ENCODE data around the gene PLD5. TPM values are rescaled to one million over a fixed set of nuclear protein-coding genes. Genes with fewer than 3 reads are reported as not detected.
"Not testable (repeated sequence)": the region's sequence is repeated elsewhere in the genome, so short reads cannot be mapped to it uniquely, and the experiment has no call there.

PLD5 gene
- total RNA-seq, 1 donor from 2014 or later: 0.06 TPM

DNA sequence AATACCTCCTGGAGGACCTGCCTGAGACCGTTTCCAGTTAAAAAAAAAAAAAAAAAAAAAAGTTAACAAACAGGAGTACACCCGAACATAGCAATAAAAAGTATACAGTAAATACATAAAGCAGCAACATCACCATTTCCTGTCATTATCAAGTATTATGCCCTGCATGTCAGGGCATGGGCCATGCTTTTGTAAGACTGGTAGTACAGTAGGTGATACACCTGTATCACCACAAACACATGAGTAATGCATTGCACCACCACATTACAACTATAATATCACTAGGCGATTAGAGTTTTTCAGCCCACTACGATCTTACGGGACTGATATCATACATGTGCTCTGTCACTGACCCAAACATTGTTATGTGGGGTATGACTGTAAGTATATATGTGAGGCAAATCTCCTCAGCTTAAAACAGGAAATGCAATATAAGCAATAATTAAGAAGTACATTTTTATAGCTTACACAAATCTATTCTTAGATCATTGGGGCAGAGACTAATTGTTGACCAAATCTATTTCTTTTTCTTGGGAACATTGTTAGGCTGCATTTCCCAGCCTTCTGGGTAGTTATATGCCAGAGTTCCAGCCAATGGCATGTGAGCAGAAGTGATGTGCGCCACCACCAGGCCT, 98.1 kb downstream of the PLD5 start:
- DNase-seq (ENCODE audit: low spot score): no peak

DNA sequence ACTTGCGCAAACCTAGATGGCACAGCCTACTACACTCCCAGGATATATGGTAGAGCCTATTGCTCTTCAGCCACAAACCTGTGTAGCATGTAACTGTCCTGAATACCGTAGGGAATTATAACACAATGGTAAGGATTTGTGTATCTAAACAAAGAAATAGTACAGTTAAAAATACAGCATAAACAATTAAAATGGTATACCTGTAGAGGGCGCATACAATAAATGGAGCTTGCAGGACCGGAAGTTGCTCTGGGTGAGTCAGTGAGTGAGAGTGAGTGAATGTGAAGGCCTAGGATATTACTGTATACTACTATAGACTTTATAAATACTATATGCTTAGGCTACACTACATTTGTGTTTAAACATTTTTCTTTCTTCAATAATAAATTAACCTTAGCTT, 99.3 kb downstream of the PLD5 start:
- no peak for DNase-seq (ENCODE audit: low spot score)

DNA sequence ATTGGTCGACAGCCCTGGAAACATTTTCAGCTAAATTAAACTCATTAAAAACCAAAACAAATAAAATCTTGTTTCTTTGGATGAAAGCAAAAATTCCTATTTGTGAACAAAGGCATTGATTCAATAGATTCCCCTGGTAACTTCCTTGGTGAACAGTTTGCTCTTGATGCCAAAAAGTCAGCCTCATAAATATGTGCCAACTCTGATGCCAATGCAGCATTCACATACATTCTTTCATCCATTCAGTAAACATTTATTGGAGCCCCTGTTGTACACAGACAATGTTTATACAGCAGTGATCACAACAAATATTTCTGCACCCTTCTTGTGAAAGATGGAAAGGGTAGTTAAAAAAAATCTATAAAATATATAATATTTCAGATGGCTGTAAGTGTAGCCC, 107.8 kb downstream of the PLD5 start:
- DNase-seq (ENCODE audit: low spot score): no peak

DNA sequence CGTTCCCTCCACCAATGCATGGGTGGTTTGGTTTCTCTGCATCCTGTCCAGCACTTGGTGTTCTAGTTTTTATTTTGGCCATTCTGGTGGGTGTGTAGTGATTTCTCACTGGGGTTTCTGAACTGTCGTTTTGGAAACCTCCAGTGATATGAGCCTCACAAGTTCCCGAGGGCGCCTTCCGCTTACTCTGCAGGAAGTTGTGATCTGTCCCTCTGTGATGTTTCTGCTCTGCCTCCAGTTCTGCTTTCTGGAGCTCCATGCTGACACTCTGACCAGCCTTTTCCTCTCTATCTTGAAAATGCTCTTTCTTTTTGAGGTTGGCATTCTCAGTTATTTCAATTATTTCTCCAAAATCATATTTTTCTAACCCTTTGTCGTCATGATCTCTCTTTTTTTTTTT, 111.6 kb downstream of the PLD5 start:
- DNase-seq (ENCODE audit: low spot score): no peak

DNA sequence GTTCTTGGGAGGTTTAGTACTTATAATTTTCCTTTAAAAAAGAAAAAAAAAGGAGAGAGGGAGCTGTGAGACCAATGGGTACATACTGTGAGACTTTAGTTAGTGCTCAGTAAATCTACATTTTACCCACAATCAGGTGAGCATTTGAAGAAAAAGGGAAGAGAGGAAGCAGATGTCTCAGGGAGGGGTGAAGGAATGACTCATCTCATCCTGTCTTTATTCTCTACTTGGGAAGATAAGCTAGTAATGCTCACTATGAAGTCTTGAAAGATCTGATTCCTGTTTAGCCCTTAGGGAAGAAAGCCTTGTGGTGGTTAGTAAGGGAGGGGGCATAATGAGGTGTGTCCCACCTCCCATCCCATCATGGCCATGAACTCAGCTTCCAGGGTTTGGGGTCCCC, 112.6 kb downstream of the PLD5 start:
- no peak for DNase-seq (ENCODE audit: low spot score)

DNA sequence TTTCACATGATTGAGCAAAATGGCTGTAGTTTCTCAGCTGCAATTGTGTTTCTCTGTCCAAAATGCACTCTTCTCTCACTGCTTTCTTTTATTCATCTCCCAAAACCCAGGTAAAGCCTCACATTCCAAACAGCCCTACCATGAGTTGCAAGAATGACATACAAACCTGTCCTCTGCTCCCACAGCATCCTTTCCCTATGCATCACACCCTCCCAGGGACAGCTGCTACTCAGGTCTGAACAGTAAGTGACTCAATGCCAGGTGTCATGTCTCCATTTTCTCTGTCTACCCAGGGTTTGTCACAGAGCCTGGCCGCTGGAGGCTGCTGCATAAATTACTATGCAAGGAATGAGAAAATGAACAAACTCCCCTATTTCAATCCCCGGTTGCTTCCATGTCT, 118.5 kb downstream of the PLD5 start:
- DNase-seq (ENCODE audit: low spot score): no peak

DNA sequence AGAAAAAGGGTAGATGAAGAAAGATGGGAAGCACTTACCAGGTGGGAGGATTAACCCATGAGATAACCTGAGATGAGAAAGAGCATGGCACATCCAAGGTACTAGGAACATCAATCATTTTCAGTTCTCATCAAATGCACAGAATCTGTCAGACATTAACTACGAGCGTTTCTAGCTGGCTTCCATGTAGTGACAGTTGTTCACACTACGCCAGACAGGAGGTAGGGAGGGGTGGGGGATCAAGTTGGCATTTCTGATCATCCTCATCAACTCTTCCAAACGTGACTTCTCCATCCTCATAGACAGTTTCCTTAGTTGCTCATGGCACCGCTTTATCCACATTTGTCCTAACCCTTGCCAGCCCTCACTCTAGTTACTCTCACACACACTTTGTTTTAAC, 120.2 kb downstream of the PLD5 start:
- DNase-seq (ENCODE audit: low spot score): no peak

DNA sequence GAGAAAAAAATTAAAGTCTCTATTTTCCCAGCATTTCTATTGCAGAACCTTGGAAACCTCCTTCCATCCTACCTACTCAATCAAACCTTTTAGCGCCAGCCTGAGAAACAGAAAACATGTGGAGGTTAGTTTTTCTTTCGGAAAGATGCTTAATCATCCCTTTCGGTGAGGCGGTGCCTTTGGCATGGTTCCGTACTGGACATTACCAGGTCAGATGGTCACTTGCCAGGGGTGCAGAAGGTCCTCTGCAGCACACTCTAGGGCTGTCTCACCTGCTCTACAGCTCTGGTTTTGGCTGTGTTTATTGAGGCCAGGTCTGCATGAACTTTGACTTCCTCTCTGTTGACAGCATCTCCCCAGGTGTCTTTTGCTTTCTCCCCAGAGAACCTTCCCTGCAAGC, 121.5 kb downstream of the PLD5 start:
- DNase-seq (ENCODE audit: low spot score): no peak

DNA sequence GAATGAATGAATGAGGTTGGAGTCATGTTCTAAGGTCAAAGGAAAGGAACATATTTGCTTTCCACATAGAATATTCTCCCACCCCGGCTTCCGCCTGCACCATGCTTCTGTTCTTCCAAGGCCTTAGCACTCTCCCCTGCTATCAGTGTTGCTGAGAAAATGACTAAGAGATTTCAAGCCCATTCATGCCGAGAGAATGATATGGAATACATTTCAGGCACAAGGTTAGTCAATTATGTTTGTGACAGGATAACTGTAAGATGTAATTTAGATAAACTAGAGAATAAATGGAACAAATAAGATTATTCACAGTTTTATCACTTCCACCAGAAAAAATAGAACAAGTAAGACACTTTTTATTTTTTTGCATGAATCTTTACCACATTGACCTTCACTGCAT, 122.6 kb downstream of the PLD5 start:
- no peak for DNase-seq (ENCODE audit: low spot score)

DNA sequence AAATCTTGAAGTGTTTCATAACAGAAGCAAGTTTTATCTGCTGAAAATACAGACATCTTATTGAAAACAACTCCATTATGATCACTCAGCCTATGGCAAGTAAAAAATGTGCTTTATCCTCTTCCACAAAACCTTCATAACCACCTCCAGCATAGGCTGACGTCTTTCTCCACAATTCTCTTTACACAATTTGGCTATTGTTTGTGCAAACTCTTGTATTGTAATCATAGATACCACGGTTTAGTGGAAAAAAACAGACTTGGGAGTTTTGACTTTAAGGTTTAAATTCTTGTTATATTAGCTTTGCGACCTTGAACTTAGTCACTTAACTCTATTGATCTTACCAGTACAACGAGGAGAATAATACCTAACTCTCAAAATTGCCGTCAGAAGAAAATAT, 126.1 kb downstream of the PLD5 start:
- DNase-seq (ENCODE audit: low spot score): no peak

DNA sequence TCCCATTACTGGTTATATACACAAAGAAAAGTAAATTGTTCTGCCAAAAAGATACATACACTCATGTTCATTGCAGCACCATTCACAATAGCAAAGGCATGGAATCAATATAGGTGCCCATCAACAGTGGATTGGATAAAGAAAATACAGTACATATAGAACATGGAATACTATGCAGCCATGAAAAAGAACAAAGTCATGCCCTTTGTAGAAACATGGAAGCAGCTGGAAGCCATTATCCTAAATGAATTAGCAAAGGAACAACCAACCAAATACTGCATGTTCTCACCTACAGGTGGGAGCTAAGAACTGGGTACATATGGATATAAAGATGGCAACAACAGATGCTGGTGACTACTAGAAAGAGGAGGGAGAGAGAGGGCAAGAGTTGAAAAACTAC, 132.6 kb downstream of the PLD5 start:
- DNase-seq (ENCODE audit: low spot score): no peak

DNA sequence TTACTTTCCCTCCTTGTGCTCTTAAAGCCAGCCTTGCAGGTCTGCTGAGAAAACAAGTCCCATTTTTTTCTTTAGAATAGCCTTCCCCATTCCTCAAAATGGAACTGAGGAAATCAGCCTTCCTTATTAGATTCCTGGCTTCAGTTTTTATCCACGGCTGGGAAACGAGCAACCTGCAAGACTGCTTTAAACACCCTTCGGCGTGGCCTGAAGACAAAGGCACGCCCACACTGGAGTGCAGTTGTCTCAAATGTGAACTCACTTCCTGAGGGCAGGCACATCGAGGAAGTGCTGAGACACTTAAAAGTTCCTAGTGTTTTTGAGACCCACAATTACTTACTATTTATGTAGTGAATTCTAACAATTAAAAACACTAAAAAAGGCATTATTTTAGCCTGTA, 148.4 kb downstream of the PLD5 start:
- DNase-seq (ENCODE audit: low spot score): not testable (repeated sequence)

DNA sequence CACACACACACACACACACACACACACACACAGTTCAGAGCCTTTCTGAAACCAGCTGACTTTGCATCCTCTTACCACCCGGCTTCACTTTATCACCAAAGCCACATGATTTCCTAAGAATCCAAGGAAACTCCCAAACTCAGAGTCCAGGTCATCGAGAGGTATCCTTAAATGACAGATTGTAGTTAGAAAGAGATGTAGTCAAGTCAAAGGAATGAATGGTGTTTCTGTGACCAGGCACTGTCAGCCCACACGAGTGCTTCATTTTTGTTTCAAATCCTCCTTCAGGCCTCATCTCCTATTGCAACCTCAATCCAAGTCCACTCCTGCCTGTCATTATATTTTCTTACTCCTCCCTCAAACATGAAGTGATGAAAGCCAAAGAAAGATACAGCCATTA, 174.1 kb downstream of the PLD5 start:
- DNase-seq (ENCODE audit: low spot score): not testable (repeated sequence)

DNA sequence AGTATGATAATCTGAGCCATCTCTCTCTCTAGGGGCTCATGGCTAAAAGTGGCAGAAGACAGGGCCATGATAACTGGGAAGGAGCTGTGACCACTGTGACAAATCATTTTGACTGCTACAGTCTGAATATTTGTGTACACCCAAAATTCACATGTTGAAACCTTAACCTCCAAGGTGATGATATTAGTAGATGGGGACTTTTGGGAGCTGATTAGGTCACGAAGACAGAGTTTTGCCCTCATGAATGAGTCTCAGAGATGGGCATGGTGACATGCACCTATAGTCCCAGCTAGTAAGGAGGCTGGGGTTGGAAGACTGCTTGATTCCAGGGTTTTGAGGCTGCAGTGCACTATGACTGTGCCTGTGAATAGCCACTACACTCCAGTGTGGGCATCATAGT, 174.9 kb downstream of the PLD5 start:
- no peak for DNase-seq (ENCODE audit: low spot score)

DNA sequence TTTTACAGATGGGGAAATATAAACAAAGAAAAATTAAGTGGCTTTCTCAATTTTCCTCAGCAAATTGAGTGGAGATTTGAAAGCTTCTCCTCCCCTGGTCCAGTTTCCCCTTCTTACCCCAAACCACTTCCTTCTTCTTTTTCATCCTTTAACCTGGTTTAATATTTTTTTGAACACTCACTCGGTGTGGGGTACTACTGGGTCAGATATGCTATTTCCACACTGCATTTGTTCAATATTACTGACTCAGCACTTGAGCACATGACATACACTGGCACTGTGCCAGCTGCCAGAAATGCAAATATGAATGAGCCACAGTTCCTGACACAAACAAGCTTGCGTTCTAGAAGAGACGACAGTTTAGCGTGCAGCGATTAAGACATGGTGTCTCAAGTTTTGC, 193.6 kb downstream of the PLD5 start:
- peak; percentile 16 for DNase-seq (ENCODE audit: low spot score)

DNA sequence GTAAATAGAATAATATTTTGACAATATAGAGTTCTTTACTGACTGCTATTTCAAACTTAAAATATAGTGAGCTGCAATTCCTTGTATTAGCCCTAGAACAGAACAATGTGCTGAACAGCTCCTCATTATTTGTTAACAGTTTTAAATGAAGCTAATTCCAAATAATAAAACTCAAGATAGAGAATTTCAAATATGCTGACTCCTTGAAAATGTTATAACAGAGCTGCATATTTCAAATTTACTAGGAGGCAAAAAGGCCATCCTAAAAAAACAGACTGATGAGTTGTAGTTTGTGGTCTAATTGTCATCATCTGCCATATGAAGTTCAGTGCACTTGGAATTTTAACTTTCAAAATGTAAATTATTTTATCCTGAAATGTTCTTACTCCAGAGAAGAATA, 197.1 kb downstream of the PLD5 start:
- DNase-seq (ENCODE audit: low spot score): not testable (repeated sequence)

DNA sequence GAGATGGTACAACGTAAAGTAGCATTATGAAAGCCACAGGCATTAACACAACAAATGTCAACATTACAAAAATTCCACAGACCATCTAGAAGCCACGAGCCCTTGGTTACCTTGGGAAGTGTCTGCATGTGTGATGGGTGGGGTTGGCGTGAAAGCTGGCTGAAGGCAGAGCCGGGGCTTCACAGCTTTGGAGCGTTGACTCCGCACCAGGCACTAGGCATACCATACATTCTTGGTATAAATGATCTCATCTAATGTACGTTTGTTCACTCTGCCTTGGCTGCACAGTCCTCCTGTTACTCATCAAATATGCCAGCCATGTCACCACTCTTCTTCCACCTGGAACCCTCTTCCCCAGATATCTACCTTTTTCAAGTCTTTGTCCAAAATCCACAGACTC, 202.5 kb downstream of the PLD5 start:
- DNase-seq (ENCODE audit: low spot score): not testable (repeated sequence)

DNA sequence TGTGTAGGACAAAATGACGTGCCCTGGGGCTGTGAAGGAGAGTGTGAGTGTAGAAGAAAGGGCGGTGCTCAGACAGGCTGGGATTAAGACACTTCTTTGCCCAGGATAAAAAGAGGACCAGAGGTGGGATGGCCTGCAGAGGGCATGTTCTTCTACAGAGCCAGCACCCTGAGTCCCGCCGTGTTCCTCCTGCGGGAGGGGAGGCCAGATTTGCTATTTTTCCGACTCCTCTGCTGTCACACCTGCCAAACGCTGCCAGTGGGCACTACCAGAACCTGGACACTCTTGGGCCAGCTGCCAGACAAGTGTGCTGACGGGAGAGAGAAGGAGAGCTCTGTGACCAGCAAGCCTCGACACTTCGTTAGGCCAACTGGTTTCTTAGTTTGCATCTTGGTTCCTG, 206.4 kb downstream of the PLD5 start:
- DNase-seq (ENCODE audit: low spot score): no peak

DNA sequence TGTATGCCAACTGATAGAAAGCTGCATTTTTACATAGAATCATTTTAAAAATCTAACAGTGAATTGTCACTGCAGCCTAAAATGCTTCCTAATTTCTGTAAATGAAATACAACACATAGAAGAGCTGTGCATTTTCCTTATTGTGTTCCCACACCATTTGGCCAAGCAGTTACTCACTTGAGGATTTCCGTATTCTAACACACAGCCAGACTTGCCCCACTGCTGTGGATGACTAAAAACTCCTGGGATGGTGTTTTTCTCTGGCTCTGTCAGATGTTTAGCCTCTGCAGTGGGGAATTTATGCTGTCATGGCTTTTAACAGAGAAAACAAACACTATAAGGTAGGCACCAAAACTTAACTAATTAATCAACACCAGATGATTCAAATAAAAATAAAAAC, 209.6 kb downstream of the PLD5 start:
- DNase-seq (ENCODE audit: low spot score): not testable (repeated sequence)

DNA sequence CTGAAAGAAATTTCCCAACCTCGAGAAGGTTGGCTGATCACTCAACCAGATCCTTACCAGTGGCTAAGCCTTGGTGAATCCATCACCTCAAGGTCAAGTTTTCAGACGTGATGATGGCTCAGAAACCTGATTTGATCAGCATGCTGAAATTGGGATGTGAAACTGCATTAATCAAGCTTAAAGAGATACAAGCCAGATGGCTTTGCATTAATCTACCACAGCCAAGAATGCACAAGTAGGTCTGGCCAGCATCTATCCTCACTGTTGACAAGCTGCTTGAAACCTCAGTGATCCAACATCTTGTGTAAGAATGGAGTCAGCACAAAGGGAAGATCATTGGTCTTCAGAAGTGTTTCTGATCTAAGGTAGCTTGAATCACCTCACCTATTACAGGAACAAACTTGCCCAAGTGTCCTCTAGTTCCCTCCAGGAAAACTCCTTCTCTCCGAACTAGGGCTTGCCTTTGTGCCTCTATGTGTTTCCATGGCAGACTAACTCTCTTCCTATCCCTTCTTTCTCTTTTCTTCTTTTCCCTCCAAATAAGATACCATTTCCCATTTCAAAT, 210.3 kb downstream of the PLD5 start:
- not testable (repeated sequence) for DNase-seq (ENCODE audit: low spot score)

DNA sequence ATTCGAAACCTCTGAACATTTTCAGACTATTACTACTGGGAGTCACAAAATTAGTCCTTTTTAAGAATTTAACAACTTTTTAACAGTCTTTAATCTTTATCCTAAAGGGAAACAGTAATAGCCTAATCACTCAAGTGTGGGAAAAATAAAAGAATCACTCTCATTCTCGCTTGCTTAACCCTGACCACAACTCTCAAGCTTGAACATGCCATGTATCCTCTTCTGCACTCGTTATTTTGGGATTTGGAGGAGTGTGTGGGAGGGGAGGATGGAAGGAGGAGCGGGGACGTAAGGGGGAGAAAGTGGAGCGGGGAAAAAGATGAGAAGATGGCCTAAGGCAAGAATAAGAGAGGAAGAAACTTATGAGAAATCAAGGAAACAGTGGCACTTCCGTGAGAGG, 215.8 kb downstream of the PLD5 start:
- DNase-seq (ENCODE audit: low spot score): not testable (repeated sequence)

DNA sequence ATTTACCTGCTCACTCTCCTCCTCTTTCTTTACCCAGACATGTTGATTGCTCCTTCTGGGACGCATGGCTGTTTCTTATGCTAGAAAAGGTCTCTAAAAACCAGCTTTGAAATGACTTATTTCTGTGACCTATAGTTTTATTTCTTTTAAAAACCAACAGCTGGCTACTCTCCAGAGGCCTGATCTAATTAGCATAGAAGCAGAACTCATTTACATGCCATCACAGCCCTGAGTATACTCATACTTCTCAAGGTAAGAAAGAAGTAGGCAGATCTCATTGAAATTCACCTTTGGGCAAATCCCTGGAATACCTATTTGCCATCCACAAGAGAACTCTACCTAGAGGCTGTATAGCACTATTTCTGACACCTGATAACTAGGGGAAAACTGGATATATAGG, 230.7 kb downstream of the PLD5 start:
- not testable (repeated sequence) for DNase-seq (ENCODE audit: low spot score)

DNA sequence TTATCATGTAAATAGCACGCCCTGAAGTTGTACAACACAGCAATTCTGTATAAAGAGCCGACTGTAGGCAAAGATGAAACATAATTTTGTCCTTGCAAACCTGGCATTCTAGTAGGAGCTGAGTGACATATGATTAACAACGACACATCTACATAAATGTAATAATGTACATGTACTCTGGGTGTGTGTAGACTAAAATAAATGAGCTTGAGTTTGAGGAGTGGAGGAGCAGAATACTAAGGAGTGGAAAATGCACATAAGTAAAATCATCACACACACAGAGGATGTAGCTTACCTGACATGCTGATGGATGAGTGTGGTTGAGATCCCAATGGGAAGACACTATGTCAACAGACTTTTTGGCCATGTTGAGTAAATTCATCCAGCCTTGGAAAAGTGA, 236.4 kb downstream of the PLD5 start:
- not testable (repeated sequence) for DNase-seq (ENCODE audit: low spot score)

Data from mucosa of gallbladder (tissue), 1 donor.